ENCODE data around the gene ACSS2. TPM values are rescaled to one million over a fixed set of nuclear protein-coding genes. Genes with fewer than 3 reads are reported as not detected.

The ACSS2 gene
- total and polyA plus RNA-seq, 10 of the 15 experiments (the other 5 are each of a cell fraction or from before 2014, with no cell fraction given): 2.8 to 37.2 (median 24.2) TPM

- BruUV-seq (replicated peaks): no TSS peak
- CTCF ChIA-PET: no interaction called here
- RAD21 ChIA-PET (ENCODE audit: unreplicated experiment): no interaction called here
- no peak overlapping the region for H3K4me3 ChIP-seq
- H3K27ac ChIP-seq (ENCODE audit: control insufficient read depth, insufficient read depth): no peak overlapping the region
- H3K4me1 ChIP-seq (ENCODE audit: control insufficient read depth, insufficient read depth, low read length): no peaks in the 10 kb centered on the region
- no peaks in the 10 kb centered on the region for H4K20me1 ChIP-seq (ENCODE audit: control insufficient read depth, insufficient read depth)
- no peak overlapping the region for H3K9ac ChIP-seq (ENCODE audit: control insufficient read depth, insufficient read depth, low read length)
- POLR2A ChIA-PET: no interaction called here
- H3K79me2 ChIP-seq (ENCODE audit: control insufficient read depth, insufficient read depth, low read length): no peaks in the 10 kb centered on the region
- no peak for TF ChIP-seq RFX5 (IDR thresholded peaks at IDR 0.05; ENCODE audit: low read depth, low read length)
- TF ChIP-seq CUX1 (IDR thresholded peaks at IDR 0.05; ENCODE audit: insufficient replicate concordance, low read depth, low read length): no peak
- no peak for TF ChIP-seq RUNX3 (IDR thresholded peaks at IDR 0.05; ENCODE audit: low read length)
- no peak for TF ChIP-seq ZSCAN29 (IDR thresholded peaks at IDR 0.05)
- no peak for TF ChIP-seq MEF2B (IDR thresholded peaks at IDR 0.05; ENCODE audit: partially characterized antibody, poor library complexity, severe bottlenecking)
- TF ChIP-seq CREM (IDR thresholded peaks at IDR 0.05; ENCODE audit: low read depth): no peak
- TF ChIP-seq RCOR1 (conservative IDR thresholded peaks at IDR 0.05; ENCODE audit: low read depth, low read length): no peak
- no peak for TF ChIP-seq POLR2A (IDR thresholded peaks at IDR 0.05; ENCODE audit: low read depth, low read length)
- no peak for TF ChIP-seq JUNB (IDR thresholded peaks at IDR 0.05)
- no peak for TF ChIP-seq PAX5 (IDR thresholded peaks at IDR 0.05; ENCODE audit: borderline replicate concordance, low read depth, low read length)
- TF ChIP-seq KAT2A (conservative IDR thresholded peaks at IDR 0.05; ENCODE audit: control insufficient read depth, low read depth, low read length): no peak
- no peak for TF ChIP-seq SPI1 (IDR thresholded peaks at IDR 0.05; ENCODE audit: borderline replicate concordance, insufficient read depth, low read depth, low read length)
- no peak for TF ChIP-seq NFYB (IDR thresholded peaks at IDR 0.05; ENCODE audit: insufficient read depth, low read depth, low read length)
- peaks cover 5 to 8% of the 10 kb centered on the region in 2 experiments; a peak in 3 of 4 replicates for H3K36me3 ChIP-seq (ENCODE audit: control insufficient read depth in 2 of 2, insufficient read depth in 2 of 2, low read length in 1 of 2)
- FAIRE-seq (no peak), ATAC-seq (no peak), DNase-seq (ENCODE audit: low read depth, low spot score) (no peak)
- 94% methylated on average over 1 of the region's 1 CpG for WGBS (ENCODE audit: insufficient coverage, insufficient replicate concordance, low lambda C conversion rate, missing lambda C conversion rate)
- in situ Hi-C loops (cut with MboI): no loop called here
- H3K27me3 ChIP-seq (replicated peaks in 1 of 2; ENCODE audit: control insufficient read depth in 2 of 2, insufficient read depth in 2 of 2, low read length in 1 of 2): no peaks in the 10 kb centered on the region
- H3K4me2 ChIP-seq (ENCODE audit: control insufficient read depth, insufficient read depth): no peak overlapping the region
- H3K9me3 ChIP-seq (replicated peaks; ENCODE audit: control insufficient read depth, insufficient read depth, low read length): no peaks in the 10 kb centered on the region
- SMC1A ChIA-PET (ENCODE audit: uncharacterized antibody, unreplicated experiment): no interaction called here
- intact Hi-C loops (cut with micrococcal nuclease; ENCODE audit: unreplicated experiment): no loop called here
- no peak overlapping the region for H2AFZ ChIP-seq (ENCODE audit: control insufficient read depth, low read depth, low read length)
Measured at GRCh38 chr20:34926581-34926980, 50.2 kb downstream of the ACSS2 start.

Data from GM12878 (cell line).